Natural killer cell (primary cell): ENCODE data around the gene DRC7. TPM values are rescaled to one million over a fixed set of nuclear protein-coding genes. Genes with fewer than 3 reads are reported as not detected.
"Not testable (repeated sequence)": the region's sequence is repeated elsewhere in the genome, so short reads cannot be mapped to it uniquely, and the experiment has no call there.

Experiments
- ATAC-seq, 3 donors: fragments of 150-1000 bp in 2 of 3; fragments of 200-7000 bp in 1 of 3; cut with Tn5 transposase; 1 replicate in 1 of 3; 2 replicates in 2 of 3; pipeline ENCODE4 v1.10.0; 2021; ENCODE audit warnings: mild to moderate bottlenecking in 2 of 3, moderate library complexity in 2 of 3
- DNase-seq, 2 donors: peaks; one replicate each; pipeline versions ENCODE4 v3.0.0 to v3.0.0-alpha.2; 2013 to 2021; ENCODE audit warnings: mixed read lengths in 1 of 2
- H3K27ac ChIP-seq: one replicate; pipeline ENCODE4 v1.5.1; 2013; ENCODE audit warnings: mild to moderate bottlenecking, low read length
- H3K27me3 ChIP-seq: one replicate; pipeline ENCODE4 v1.6.1; 2013; ENCODE audit warnings: low read length; ENCODE audit not compliant: control insufficient read depth, insufficient read depth
- H3K36me3 ChIP-seq: one replicate; pipeline ENCODE4 v1.6.1; 2013; ENCODE audit warnings: low read length; ENCODE audit not compliant: control insufficient read depth, insufficient read depth
- H3K4me1 ChIP-seq: one replicate; pipeline ENCODE4 v1.6.1; 2013; ENCODE audit warnings: low read length; ENCODE audit not compliant: control insufficient read depth, insufficient read depth
- H3K4me3 ChIP-seq: one replicate; pipeline ENCODE4 v1.5.1; 2013; ENCODE audit warnings: low read length
- H3K9me3 ChIP-seq: one replicate; pipeline ENCODE4 v1.6.1; 2013; ENCODE audit warnings: low read length; ENCODE audit not compliant: control insufficient read depth, insufficient read depth
- H3K27ac Mint-ChIP-seq, 2 donors: one replicate each; pipeline ENCODE4 v1.8.0; 2022; ENCODE audit warnings: mild to moderate bottlenecking in 2 of 2, mixed read lengths in 2 of 2, moderate library complexity in 1 of 2
- H3K27me3 Mint-ChIP-seq, 2 donors: one replicate each; pipeline ENCODE4 v1.8.0; 2022; ENCODE audit warnings: low read depth in 2 of 2, mixed read lengths in 2 of 2
- H3K36me3 Mint-ChIP-seq: one replicate; pipeline ENCODE4 v1.8.0; 2022; ENCODE audit warnings: mixed read lengths
- H3K4me1 Mint-ChIP-seq, 2 donors: one replicate each; pipeline ENCODE4 v1.8.0; 2022; ENCODE audit warnings: mixed read lengths in 2 of 2
- H3K4me3 Mint-ChIP-seq: one replicate; pipeline ENCODE4 v1.8.0; 2022; ENCODE audit warnings: mild to moderate bottlenecking, moderate library complexity, mixed read lengths
- H3K9me3 Mint-ChIP-seq, 2 donors: one replicate each; pipeline ENCODE4 v1.8.0; 2022; ENCODE audit warnings: mixed read lengths in 2 of 2
- CTCF ChIP-seq: fragments of 200-600 bp; IDR thresholded peaks from one replicate; pipeline ENCODE4 v1.8.0; 2022; ENCODE audit warnings: antibody characterized with exemption
- WGBS: methylation state at CpG from one replicate; pipeline ENCODE4 v1.1.7; 2013; ENCODE audit warnings: missing lambda C conversion rate; ENCODE audit not compliant: insufficient coverage; 5-methylcytosine and 5-hydroxymethylcytosine counted together
- intact Hi-C: fragments of 100-400 bp; cut with micrococcal nuclease; formaldehyde crosslinking; loops from one replicate; pipeline ENCODE4 v1.14.2; 2022
- total RNA-seq, 4 donors: library from RNA; stranded (reverse); fragments of 120-200 nt in 1 of 4; gene quantifications; one replicate each; pipeline versions ENCODE4 v1.2.3 to v1.2.4, GENCODE V29; 2013 to 2022

DRC7 gene
- total RNA-seq, 3 donors from 2014 or later (not counting 1 experiment from before 2014, with no cell fraction given), result 0.33 TPM; not detected in 2

GRCh38 chr16:57729182-57729484, 34.5 kb downstream of the DRC7 start:
- DNase-seq, result no peak
- Mint-ChIP-seq H3K27me3 (no peaks in the 10 kb centered on the region), H3K27ac (no peak overlapping the region), H3K36me3 (no peaks in the 10 kb centered on the region), H3K4me3 (no peak overlapping the region), H3K9me3 (peaks cover 0 to 2% of the 10 kb centered on the region in 2 donors), H3K4me1 (peaks cover 8 to 13% of the 10 kb centered on the region in 2 donors)
- Histone ChIP-seq H3K27ac (no peak overlapping the region), H3K4me3 (no peak overlapping the region), H3K27me3 (no peaks in the 10 kb centered on the region), H3K4me1 (no peaks in the 10 kb centered on the region), H3K9me3 (no peaks in the 10 kb centered on the region), H3K36me3 (no peaks in the 10 kb centered on the region)
- TF ChIP-seq CTCF, result no peak
- WGBS, result 94% methylated on average over 1 of the region's 1 CpG
- intact Hi-C loops, result no loop called here
- ATAC-seq, result no peak

DNA sequence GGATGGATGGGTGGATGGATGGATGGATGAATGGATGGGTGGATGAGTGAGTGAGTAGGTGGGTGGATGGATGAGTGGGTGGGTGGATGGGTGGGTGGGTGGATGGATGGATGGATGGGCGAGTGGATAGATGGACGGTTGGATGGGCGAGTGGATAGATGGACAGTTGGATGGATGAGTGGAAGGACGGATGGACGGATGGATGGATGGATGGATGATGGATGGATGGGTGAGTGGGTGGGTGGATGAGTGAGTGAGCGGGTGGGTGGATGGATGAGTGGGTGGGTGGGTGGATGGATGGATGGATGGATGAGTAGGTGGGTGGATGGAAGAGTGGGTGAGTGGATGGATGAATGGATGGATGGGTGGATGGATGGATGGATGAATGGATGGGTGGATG, 35.2 kb downstream of the DRC7 start:
- H3K36me3 Mint-ChIP-seq, H3K27ac Mint-ChIP-seq, H3K4me3 Mint-ChIP-seq, H3K9me3 Mint-ChIP-seq, H3K27ac ChIP-seq, H3K27me3 ChIP-seq, H3K36me3 ChIP-seq, H3K9me3 ChIP-seq, ATAC-seq, DNase-seq, H3K4me3 ChIP-seq, H3K4me1 ChIP-seq, intact Hi-C loops, H3K27me3 Mint-ChIP-seq: not testable (repeated sequence)
- WGBS, result 93% methylated on average over 6 of the region's 6 CpGs
- peaks cover 8 to 17% of the 10 kb centered on the region in 2 donors for H3K4me1 Mint-ChIP-seq

- Mint-ChIP-seq H3K27me3 (no peaks in the 10 kb centered on the region), H3K9me3 (peaks cover 0 to 2% of the 10 kb centered on the region in 2 donors), H3K36me3 (no peaks in the 10 kb centered on the region), H3K27ac (no peak overlapping the region), H3K4me1 (peaks cover 20 to 22% of the 10 kb centered on the region in 2 donors), H3K4me3 (no peak overlapping the region)
- Histone ChIP-seq H3K4me1 (peaks cover 11% of the 10 kb centered on the region), H3K4me3 (no peak overlapping the region), H3K36me3 (no peaks in the 10 kb centered on the region), H3K9me3 (no peaks in the 10 kb centered on the region), H3K27me3 (no peaks in the 10 kb centered on the region), H3K27ac (no peak overlapping the region)
- no peak for TF ChIP-seq CTCF
- ATAC-seq (no peak), DNase-seq (no peak)
- 90% methylated on average over 13 of the region's 13 CpGs for WGBS
- intact Hi-C loops, result no loop called here
Observed at GRCh38 chr16:57730771-57731730, 36.4 kb downstream of the DRC7 start.

DNA sequence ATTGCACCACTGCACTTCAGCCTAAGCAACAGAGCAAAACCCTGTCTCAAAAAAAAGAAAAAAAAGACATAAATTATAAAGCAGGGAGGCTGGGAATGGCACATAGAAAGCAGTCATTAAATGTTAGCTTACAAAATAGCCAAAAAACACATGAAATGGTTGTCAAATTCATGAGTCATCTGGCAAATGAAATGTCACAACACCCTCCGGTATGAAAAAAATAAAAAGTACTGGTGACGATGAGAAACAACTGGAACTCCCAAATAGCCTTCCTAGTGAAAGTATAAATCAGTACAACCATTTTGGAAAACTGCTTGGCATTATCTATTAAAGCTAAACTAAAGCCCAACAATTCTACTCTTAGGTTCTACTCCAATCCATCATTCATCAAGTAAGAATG, 37.4 kb downstream of the DRC7 start:
- Histone ChIP-seq H3K9me3 (no peaks in the 10 kb centered on the region), H3K4me3 (no peak overlapping the region), H3K4me1 (peaks cover 21% of the 10 kb centered on the region), H3K27ac (no peak overlapping the region), H3K36me3 (no peaks in the 10 kb centered on the region), H3K27me3 (no peaks in the 10 kb centered on the region)
- WGBS, result 93% methylated on average over 2 of the region's 2 CpGs
- intact Hi-C loops, result no loop called here
- peaks cover 30 to 32% of the 10 kb centered on the region in 2 donors for H3K4me1 Mint-ChIP-seq
- ATAC-seq, result no peak
- H3K27me3 Mint-ChIP-seq, result no peaks in the 10 kb centered on the region
- H3K4me3 Mint-ChIP-seq, result no peak overlapping the region
- no peaks in the 10 kb centered on the region for H3K36me3 Mint-ChIP-seq
- no peak for TF ChIP-seq CTCF
- H3K9me3 Mint-ChIP-seq, result peaks cover 0 to 2% of the 10 kb centered on the region in 2 donors
- no peak for DNase-seq
- no peak overlapping the region for H3K27ac Mint-ChIP-seq
